HG03103 (cell line): ENCODE data around the gene GBF1.

Experiments
- ATAC-seq: cut with Tn5 transposase; IDR thresholded peaks from one replicate; pipeline ENCODE4 v1.9.1; 2021; ENCODE audit warnings: low read depth; ENCODE audit not compliant: unreplicated experiment

GBF1 gene

DNA sequence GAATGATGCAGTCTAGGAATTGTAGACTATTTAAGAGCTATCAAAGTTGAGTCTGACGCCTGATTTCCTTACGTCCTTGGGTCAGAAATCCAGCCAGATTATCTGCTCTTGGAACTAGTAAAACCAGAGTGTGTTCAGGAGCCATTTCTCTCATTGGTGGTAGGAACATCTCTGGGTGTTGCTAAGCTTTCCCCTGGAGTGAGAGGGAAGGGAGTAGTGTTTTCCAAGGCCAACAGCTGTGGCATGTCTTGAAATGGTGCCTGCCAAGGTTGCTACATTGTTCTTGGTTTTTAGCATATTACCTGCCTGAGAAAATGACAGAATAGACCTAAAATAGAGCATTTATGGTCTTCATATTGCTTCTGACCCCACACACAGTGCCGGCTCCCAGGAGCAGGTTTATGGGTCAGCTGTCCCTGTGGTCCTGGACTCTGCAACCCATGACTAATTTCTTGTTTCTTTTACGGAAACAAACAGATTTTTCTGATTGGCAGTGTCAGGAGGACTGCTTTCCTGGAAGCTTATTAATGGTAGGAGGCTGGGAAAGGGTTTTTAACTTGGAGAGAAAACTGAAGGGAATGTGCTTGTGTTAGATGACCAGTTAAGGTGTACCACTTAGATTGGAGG is 17.5 kb downstream of the GBF1 start:
- ATAC-seq = no peak

DNA sequence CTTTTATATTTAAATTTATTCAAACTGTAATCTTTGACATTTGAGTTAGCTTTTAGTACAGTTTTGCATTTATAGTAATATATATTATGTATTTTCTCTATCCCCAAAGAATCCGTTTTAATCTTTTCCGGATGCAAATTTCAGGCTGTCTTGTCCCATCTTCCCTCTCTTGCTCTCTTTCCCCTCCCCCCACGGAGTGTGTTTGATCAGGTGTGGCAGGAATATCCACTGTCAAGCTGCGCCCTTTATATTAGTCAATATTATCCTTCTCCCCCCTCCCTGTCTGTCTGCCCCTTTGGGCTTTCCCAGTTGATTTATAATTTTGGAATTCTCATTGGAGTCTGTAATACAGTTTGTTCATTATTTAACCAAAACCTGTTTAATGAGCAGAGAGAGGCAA is 19.0 kb downstream of the GBF1 start:
- no peak for ATAC-seq

DNA sequence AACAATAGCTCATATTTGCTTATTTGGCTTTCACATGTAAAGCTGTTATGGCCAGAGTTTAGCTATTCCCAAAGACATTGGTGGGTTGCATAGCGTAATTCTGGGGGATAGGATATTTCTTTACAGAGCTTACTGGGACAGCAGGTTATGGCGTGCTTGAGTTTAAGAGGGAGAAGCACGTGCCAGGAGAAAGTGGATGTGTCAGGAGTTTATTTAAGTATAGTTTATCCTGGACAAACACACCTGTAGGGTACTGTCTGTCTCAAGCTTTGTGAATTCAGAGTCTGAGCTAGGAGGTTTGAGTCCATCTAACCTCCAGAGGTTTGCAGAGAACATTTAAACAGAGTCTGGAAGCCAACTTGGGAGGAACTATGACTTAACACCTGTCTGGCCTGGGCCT is 21.3 kb downstream of the GBF1 start:
- ATAC-seq = no peak

DNA sequence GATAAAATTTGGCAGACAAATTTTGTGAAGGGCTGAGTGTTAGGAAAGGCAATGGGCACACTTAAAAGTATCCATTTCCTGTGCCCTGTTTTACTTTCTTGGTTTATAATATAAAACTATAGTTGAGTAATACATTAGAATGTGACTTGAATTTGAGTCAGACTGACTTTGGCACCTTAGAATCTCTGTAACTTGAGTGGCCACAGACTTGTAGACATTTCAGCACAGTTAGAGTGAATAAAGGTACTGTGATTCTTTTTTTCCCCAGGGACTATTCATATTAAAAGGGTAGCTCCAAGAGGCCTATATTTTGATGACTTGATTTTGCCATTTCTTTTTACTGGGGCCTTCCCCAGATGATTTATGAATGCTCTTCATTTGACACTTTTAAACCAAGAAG is 22.4 kb downstream of the GBF1 start:
- no peak for ATAC-seq

DNA sequence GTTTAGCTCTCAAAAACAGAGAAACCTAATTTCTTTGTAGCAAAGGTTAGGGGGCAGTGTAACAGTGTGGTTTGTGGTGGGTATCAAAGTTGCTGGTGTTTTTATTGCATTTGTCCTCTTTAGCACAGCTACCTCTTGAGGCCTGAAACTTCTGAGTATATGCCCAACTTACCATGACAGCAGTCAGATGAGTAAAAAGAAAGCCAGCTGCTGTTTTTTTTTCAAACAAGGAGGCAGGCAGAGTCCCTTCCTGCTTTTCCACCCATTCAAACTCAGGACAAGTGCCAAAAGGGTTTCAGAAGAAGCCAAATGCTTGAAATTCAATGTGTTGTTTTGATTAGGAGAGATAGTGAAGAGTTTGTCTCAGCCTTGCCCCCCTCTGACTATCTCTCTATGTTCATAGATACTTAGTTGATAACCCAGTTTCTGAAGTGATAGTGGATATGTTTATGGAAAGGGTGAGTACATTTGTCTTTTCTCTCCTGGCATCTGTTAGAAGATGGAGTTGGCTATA is 23.1 kb downstream of the GBF1 start:
- ATAC-seq = no peak

DNA sequence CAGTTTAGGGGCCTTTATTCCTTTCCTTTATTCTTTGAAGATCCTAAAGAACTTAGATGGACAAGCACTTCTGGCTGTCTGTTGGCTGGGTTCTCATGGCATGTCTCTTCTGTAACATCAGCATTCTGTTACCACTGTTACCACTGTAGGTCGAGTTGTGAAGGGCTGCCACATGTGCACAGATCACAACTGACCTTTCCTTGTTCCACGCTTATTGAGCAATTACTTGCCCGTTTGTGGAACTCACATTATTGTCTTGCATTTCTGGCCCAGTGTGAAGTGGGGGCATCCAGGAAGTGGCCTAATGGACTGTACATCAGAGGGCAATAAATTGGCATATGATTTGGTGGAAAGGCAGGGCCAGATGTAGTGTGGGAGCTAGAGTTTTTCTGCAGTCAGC is 23.7 kb downstream of the GBF1 start:
- ATAC-seq = no peak

DNA sequence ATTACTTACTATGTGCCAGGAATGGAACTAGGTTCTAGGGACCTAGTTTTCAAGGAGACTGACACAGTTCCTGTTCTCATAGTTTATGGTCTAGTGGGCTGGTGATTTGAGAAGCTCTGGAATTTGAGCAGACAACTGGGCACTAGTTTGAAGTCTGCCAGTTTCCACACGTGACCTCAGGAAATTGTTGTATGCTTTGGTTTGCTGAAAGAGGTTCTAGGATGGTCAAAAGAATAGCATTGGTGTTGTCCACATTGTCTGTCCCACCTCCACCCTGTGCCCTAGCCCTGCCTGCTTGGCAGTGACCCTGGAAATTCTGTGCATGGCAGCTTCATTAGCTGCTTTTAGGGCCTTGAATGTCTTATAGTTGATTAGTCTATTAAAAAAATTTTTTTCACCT is 28.7 kb downstream of the GBF1 start:
- ATAC-seq = no peak

DNA sequence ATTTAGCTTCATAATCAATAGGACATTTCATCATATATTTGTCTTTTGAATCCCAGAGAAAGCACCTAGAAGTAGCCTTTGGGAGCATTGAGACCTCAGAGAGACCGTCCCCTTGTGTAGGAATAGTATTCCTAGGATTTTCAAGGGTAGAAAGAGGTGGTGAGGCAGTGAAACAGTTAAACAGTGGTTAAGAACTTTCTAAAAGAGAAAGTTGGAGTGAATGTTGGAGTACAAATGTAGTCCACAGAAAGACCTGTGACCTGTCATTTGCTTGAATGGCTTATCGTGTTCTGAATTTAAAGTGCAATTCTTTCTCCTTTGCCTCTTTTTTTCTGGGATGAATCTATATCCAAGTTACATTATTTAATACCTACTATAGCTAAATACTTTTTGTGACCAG is 30.0 kb downstream of the GBF1 start:
- no peak for ATAC-seq

DNA sequence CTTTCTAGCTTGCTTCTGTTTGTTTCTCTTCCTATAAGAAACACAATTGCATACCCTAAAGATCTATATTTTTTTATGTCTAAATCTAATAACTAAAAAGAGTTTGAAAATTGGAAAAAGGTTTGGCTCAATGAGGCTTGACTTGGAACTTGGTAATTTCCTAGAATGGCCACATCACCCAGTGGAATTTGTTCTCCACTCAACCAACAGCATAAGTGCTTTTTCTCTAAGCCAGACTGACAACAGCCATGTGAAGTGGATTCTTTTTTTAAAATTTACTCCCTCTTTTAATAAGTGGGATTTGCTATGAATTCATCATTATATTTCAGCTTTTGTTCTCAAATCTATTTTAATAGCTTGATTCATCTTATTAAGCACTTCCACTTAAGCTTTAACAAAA is 33.8 kb downstream of the GBF1 start:
- ATAC-seq = no peak

DNA sequence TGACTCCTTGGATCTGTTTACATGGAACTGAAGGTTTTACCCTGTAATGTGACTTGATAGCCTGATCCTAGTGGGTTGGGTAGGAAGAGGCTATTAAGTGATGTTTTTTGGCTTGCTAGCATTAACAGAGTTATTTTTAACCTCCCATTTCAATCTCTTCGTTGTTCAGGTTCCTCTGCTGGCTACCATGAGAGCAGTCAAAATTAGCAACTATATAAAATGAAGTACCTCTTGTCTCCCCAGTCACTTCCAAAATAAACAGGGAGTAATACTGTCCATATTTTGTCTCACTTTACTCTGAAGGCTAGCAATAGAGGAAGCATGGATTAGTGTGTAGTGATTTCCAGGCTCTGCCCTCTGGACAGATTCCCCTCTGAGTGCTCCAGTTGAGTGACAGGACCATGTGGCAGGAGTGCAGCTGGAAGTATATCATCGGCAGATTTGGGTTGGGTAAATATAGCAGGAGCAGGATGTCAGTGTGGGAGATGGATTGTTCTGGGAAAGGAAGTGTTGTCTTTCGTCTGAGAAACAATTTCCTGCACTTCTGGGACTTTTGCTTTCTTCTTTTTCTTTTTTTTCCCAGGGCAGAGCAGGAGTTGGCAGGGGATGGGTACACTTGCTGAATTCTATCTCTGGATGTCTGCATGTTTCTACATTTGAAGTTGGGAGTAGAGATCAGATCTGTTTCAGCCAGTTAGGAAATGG is 35.2 kb downstream of the GBF1 start:
- no peak for ATAC-seq

DNA sequence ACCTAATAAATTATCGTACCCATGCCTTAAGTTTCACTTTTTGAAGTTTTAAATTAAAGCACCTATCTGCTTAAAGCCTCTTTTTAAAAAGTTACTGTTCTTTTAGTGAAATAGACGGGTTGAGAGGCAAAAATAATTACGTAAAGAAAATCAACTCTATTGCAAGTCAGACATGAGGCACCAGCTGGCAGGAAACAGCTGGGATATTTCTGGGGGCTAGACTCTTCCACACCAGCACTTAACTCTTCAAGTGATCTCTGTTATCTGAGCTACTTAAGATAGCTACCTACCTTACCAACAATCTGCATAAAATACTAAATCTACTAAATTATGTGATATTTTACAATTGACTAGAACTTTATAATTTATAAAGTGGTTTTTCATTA is 35.8 kb downstream of the GBF1 start:
- no peak for ATAC-seq

DNA sequence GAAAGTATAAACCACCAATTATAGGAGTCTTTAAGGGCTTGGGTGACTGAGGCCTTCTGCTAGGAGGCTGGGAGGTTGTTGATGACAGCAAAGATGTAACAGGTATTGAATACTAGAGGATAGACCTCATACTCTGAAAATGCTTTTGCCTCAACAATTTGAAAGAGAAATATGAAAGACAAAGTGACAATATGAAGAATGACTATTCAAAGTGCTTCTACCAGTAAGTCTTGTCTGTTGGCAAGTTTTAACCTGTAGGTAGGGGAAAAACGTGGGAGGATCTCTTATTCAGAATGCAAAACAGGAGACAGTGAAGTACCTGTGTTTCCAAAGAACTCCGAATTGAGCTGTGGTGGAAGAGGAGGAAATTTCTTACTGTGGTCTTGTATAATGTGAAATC is 38.2 kb downstream of the GBF1 start:
- ATAC-seq = no peak

DNA sequence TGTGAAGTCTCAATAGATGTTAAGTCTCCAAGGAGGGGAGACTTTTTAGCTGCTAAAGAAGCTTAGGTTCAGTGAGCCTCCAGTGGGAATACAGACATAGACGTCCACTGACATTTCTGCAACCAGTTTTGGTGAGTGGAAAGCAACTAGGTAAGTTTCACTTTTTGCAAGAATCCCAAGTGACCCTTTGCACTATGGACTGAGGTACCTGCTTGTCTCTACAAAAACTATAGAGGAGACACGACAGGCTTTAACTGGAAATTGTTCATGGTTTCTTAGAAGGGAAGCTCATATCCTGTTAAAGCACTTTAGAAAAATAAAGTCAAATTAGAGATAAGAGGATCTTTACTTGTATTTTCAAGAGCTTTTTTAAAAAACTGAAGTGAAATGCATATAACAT is 38.6 kb downstream of the GBF1 start:
- no peak for ATAC-seq

DNA sequence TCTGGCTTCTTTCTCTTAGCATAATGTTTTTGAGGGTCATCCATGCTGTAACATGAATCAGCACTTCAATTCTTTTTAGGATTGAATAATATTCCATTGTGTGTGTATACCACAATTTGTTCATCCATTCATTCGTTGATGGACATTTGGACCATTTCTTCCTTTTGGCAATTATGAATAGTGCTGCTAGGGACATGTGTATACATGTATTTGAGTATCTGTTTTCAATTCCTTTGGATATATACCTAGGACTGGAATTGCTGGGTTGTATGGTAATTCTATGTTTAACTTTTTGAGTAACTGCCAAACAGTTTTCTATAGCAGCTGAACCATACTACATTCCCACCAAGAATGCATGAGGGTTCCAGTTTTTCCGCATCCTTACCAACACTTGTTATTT is 39.2 kb downstream of the GBF1 start:
- ATAC-seq = no peak

DNA sequence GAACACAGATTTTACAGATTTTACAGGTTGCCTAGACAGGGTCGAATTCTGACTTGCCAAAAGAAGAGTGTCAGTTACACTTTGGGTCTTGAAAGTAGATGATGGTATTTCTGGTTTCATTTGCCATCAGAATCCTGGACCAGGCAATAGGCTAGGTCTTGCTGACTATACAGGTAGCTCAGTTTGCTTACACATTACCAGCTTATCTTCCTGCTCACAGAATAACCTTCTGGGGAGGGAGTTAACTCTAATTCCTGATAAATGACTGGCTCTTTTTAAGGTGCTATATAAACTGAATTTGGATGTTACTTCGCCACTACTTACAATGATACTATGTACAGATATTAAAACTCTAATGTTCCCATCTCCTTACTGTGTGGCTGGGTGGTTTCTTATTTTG is 39.8 kb downstream of the GBF1 start:
- no peak for ATAC-seq

DNA sequence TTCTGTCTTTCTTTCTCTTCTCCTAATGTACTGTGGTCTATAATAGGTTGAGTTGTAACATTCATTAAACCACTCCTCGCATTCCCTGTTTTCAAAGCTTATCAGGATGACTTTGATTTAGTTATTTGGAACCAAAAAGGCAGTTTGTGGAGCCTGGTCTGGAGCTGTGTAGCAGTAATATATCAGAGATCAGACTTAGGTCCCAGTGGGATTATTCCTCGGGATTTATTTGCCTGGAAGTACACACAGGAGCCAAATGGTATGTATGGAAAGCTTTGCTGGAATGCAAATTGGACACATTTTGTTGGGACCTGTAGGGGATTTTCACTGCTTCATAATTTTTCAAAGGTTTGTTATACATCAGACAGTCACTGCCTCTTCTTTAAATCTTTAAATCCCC is 40.9 kb downstream of the GBF1 start:
- no peak for ATAC-seq

DNA sequence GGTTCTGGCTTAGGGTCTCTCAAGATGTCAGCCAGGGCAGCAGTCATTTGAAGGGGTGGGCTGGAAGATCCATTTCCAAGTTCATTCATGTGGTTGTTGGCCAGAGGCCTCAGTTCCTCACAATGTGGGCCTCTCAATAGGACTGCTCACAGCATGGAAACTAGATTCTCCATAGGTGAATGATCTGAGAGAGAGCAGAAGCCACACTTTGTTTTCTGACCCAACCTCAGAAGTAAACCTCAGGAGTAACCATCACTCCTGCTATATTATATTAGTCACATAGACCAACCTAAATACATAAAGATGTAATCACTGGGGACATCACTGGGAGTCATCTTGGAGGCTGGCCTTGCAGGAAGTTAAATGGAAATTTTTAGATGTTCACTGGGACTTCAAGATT is 42.2 kb downstream of the GBF1 start:
- no peak for ATAC-seq

DNA sequence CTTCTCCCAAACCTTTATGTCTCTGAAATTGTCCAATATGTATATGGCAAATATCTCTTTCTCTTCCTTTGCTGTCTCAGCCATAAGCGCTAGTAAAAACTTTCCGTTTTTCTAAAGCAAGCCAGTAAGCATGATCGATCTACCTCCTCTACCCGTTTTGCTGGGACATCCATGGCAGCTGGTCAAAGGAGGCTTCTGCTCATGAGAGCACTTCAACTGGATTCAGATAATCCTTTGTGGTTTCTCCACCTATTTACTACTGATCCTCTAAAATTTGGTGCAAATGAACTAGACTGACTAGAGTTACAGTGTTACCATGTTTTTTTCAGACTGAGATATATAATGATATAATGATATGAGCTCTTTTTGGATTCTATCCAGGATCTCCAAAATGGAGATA is 42.7 kb downstream of the GBF1 start:
- ATAC-seq = no peak

DNA sequence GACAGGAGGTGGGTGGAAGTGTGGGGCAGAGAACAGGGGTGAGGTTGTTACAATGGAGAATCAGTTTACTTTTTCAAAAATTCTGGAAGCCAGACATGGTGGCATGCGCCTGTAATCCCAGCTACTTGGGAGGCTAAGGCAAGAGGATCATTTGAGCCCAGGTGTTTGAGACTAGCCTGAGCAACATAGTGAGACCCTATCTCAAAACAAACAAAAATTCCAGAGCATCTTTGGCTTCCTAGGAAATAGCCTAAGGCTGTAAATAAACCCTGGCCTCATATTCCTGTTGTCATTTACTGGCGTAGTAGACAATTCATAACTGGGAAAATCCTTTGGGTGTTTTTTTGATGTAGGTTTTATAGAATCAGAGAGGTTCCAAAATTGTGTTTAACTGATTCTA is 44.0 kb downstream of the GBF1 start:
- no peak for ATAC-seq

DNA sequence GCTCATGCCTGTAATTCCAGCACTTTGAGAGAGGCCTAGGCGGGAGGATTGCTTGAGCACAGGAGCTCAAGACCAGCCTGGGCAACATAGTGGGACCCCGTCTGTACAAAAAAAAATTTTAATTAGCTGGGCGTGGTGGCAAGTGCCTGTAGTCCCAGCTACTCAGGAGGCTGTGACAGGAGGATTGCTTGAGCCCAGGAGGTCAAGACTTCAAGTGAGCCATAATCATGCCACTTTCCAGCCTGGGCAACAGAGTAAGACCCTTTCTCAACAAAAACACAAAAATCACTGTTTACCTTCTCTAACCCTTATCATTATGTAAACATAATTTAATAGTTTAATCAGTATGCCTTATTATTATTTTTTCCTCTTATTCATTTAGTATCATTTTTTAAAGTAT is 44.5 kb downstream of the GBF1 start:
- no peak for ATAC-seq

DNA sequence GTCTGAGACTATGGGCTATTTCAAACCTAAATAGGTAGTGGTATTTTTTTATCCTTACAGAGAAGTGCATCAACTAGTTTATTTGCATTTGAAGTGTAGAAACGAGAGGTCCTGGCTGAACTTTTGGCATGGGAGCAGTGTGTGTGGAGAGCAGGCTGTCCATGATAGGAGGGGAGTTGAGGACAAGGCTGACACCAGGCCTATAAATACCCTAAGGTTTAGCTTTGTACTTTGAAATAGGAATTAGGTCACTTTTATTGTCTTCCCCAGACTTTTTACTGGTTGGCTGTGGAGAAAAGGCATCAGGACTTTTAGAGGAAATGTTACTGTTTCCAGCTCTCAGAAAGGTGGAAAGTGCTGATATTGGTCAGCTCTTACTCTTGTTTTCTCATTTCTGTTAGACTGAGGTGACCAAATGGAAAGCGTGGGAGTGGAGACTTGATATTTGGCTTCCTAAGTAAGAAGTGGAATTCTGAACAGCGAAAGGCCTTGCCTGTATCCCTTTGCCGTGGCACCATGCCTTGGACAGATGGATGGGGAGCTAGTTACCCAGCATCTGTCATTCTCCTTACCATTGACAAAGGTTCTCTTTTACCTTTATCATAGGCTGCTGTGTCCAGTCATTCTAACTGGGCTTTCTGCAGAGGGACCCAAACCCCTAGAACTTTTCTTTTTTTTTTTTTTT is 46.0 kb downstream of the GBF1 start:
- no peak for ATAC-seq

DNA sequence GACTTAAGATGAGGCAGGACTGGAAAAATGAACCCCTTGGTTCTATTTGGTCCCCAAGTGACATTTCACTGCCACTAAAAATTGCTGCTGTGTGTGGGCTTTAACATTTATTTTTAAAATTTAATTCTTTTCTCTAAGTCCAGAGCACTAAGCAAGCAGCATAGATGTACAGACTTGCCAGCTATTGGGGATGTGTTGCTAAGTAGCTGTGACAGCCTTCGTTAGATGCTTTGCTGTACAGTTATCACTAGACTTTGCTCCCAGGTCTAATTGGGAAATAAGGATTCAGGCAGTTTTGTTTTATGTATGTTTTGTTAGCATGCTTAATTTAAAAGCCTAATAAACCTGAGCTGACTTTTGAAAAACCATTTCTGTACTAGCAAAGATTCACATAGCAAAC is 51.8 kb downstream of the GBF1 start:
- no peak for ATAC-seq
